Activated B cell treated with CpG ODN at 0.5 μM for 24 hours (primary cell): ENCODE results near the gene FBXL22. TPM values are rescaled to one million over a fixed set of nuclear protein-coding genes. Genes with fewer than 3 reads are reported as not detected.

ENCODE experiments used
- ATAC-seq: fragments of 200-7000 bp; cut with Tn5 transposase; one replicate; pipeline ENCODE4 v1.10.0; 2021; ENCODE audit warnings: low read depth, mild to moderate bottlenecking, moderate library complexity
- CTCF ChIA-PET: fragments of 350-600 bp; sonication (Branson Sonifier 250); formaldehyde crosslinking; loops from one replicate; lab custom pipeline; 2021; ENCODE audit warnings: antibody characterized with exemption; lab: Charles Lee
- POLR2A ChIA-PET: fragments of 350-600 bp; sonication (Branson Sonifier 250); formaldehyde crosslinking; loops from one replicate; lab custom pipeline; 2021; ENCODE audit warnings: antibody characterized with exemption; lab: Charles Lee
- DNase-seq: peaks from one replicate; pipeline ENCODE4 v3.0.0; 2022
- H3K27ac Mint-ChIP-seq: one replicate; pipeline ENCODE4 v1.8.0; 2020; ENCODE audit warnings: mixed read lengths
- H3K27me3 Mint-ChIP-seq: one replicate; pipeline ENCODE4 v1.8.0; 2021; ENCODE audit warnings: mixed read lengths
- H3K36me3 Mint-ChIP-seq: one replicate; pipeline ENCODE4 v1.8.0; 2021; ENCODE audit warnings: low read depth, mixed read lengths
- H3K4me1 Mint-ChIP-seq: one replicate; pipeline ENCODE4 v1.8.0; 2021; ENCODE audit warnings: mixed read lengths
- H3K4me3 Mint-ChIP-seq: one replicate; pipeline ENCODE4 v1.8.0; 2020; ENCODE audit warnings: mild to moderate bottlenecking, mixed read lengths
- H3K9me3 Mint-ChIP-seq: one replicate; pipeline ENCODE4 v1.8.0; 2020; ENCODE audit warnings: mixed read lengths
- CTCF ChIP-seq: fragments of 200-600 bp; IDR thresholded peaks from one replicate; pipeline ENCODE4 v1.8.0; 2022; ENCODE audit warnings: antibody characterized with exemption, mild to moderate bottlenecking
- intact Hi-C: fragments of 100-400 bp; cut with micrococcal nuclease; formaldehyde crosslinking; loops from one replicate; pipeline ENCODE4 v1.15.1; 2024
- total RNA-seq: library from RNA; stranded (reverse); gene quantifications from 2 replicates; pipeline ENCODE4 v1.2.3, GENCODE V29; 2022

Gene FBXL22
- total RNA-seq, 1 donor from 2014 or later = 1.2 TPM

- TF ChIP-seq CTCF = no peak
- ChIA-PET POLR2A (interaction anchor here (0.5 to 7.8 kb wide), 8 partner anchors 8 to 551 kb away, joined by 3 to 96 read pairs (median 10); partner anchors contain the start of gene USP3), CTCF (interaction anchor here (0.9 to 4.2 kb wide), 3 partner anchors 8 to 135 kb away, joined by 5 to 27 read pairs (median 8); no protein-coding TSS in a partner anchor)
- H3K27ac Mint-ChIP-seq = peak overlapping the region; percentile 85
- no peak for DNase-seq
- no peaks in the 10 kb centered on the region for H3K27me3 Mint-ChIP-seq
- intact Hi-C loops = loop anchor here (1.0 to 10.0 kb wide), 5 partner anchors 9 to 554 kb away; partner anchors contain the start of genes CIAO2A and SNX22
- H3K36me3 Mint-ChIP-seq = peaks cover 3% of the 10 kb centered on the region
- no peaks in the 10 kb centered on the region for H3K9me3 Mint-ChIP-seq
- peaks cover 72% of the 10 kb centered on the region for H3K4me1 Mint-ChIP-seq
- no peak for ATAC-seq
- H3K4me3 Mint-ChIP-seq = peak overlapping the region; percentile 91
These were observed 4.6 kb downstream of the FBXL22 start for GRCh38 chr15:63601704-63602185.

GRCh38 chr15:63602595-63602994 lies 5.4 kb downstream of the FBXL22 start:
- Mint-ChIP-seq H3K9me3 (no peaks in the 10 kb centered on the region), H3K4me3 (peak overlapping the region; percentile 46), H3K27ac (no peak overlapping the region), H3K36me3 (peaks cover 8% of the 10 kb centered on the region), H3K27me3 (no peaks in the 10 kb centered on the region), H3K4me1 (peaks cover 64% of the 10 kb centered on the region)
- POLR2A ChIA-PET = interaction anchor here (0.5 to 3.6 kb wide), 5 partner anchors 8 to 306 kb away, joined by 3 to 22 read pairs (median 3); partner anchors contain the start of gene USP3
- TF ChIP-seq CTCF = no peak
- ATAC-seq = no peak
- no peak for DNase-seq
- intact Hi-C loops = loop anchor here (5.0 to 10.0 kb wide), 4 partner anchors 318 to 555 kb away; partner anchors contain the start of genes CIAO2A and SNX22
- CTCF ChIA-PET = interaction anchor here (0.9 to 4.2 kb wide), 3 partner anchors 7 to 136 kb away, joined by 5 to 27 read pairs (median 8); no protein-coding TSS in a partner anchor

- DNase-seq (no peak), ATAC-seq (no peak)
- TF ChIP-seq CTCF = no peak
- CTCF ChIA-PET = no interaction called here
- intact Hi-C loops = loop anchor here (5.0 to 10.0 kb wide), 4 partner anchors 319 to 556 kb away; partner anchors contain the start of genes CIAO2A and SNX22
- Mint-ChIP-seq H3K27me3 (no peaks in the 10 kb centered on the region), H3K27ac (peak overlapping the region; percentile 1), H3K36me3 (peaks cover 17% of the 10 kb centered on the region), H3K4me1 (peaks cover 57% of the 10 kb centered on the region), H3K4me3 (no peak overlapping the region), H3K9me3 (no peaks in the 10 kb centered on the region)
- POLR2A ChIA-PET = interaction anchor here (0.7 kb wide), 1 partner anchor 298 kb away, joined by 3 read pairs; no protein-coding TSS in a partner anchor
These were observed 6.3 kb downstream of the FBXL22 start for GRCh38 chr15:63603516-63603915.

GRCh38 chr15:63604281-63604680 lies 7.1 kb downstream of the FBXL22 start:
- TF ChIP-seq CTCF = no peak
- H3K4me3 Mint-ChIP-seq = no peak overlapping the region
- ATAC-seq (no peak), DNase-seq (no peak)
- no peaks in the 10 kb centered on the region for H3K27me3 Mint-ChIP-seq
- POLR2A ChIA-PET = interaction anchor here (0.9 kb wide), 1 partner anchor 138 kb away, joined by 3 read pairs; no protein-coding TSS in a partner anchor
- CTCF ChIA-PET = interaction anchor here (2.2 kb wide), 1 partner anchor 138 kb away, joined by 11 read pairs; no protein-coding TSS in a partner anchor
- H3K4me1 Mint-ChIP-seq = peaks cover 49% of the 10 kb centered on the region
- no peaks in the 10 kb centered on the region for H3K9me3 Mint-ChIP-seq
- H3K27ac Mint-ChIP-seq = no peak overlapping the region
- intact Hi-C loops = loop anchor here (5.0 to 10.0 kb wide), 4 partner anchors 319 to 557 kb away; partner anchors contain the start of genes CIAO2A and SNX22
- H3K36me3 Mint-ChIP-seq = peaks cover 24% of the 10 kb centered on the region

GRCh38 chr15:63605036-63605435 lies 7.8 kb downstream of the FBXL22 start:
- POLR2A ChIA-PET = interaction anchor here (0.8 to 2.0 kb wide), 3 partner anchors 100 to 489 kb away, joined by 3 to 6 read pairs (median 3); partner anchors contain the start of gene CIAO2A
- ATAC-seq (no peak), DNase-seq (no peak)
- Mint-ChIP-seq H3K36me3 (peaks cover 27% of the 10 kb centered on the region), H3K4me3 (no peak overlapping the region), H3K27ac (no peak overlapping the region), H3K4me1 (peaks cover 42% of the 10 kb centered on the region), H3K9me3 (no peaks in the 10 kb centered on the region), H3K27me3 (no peaks in the 10 kb centered on the region)
- TF ChIP-seq CTCF = no peak
- intact Hi-C loops = loop anchor here (10.0 kb wide), 1 partner anchor 320 kb away; no protein-coding TSS in a partner anchor
- CTCF ChIA-PET = interaction anchor here (2.2 kb wide), 1 partner anchor 139 kb away, joined by 11 read pairs; no protein-coding TSS in a partner anchor
